OCI-LY3 (cell line): ENCODE data around the gene ST3GAL4.

Experiments
- H2AFZ ChIP-seq: fragments of 200-600, 300-600 bp; shearing (Covaris generic); 2 replicates; pipeline ENCODE4 v1.6.0; 2014; ENCODE audit warnings: antibody characterized with exemption, low read depth, low read length
- H3K27ac ChIP-seq: fragments of 200-600, 300-600 bp; sonication (generic); 2 replicates; pipeline ENCODE4 v1.5.1; 2014; ENCODE audit warnings: mild to moderate bottlenecking, low read length, moderate library complexity, mixed read lengths
- H3K27me3 ChIP-seq: fragments of 200-600, 300-600 bp; sonication (generic); 2 replicates; pipeline ENCODE4 v1.6.1; 2014; ENCODE audit warnings: low read depth, low read length, mixed read lengths
- H3K36me3 ChIP-seq: fragments of 200-600, 300-600 bp; sonication (generic); replicated peaks from 2 replicates; pipeline ENCODE3; 2014; ENCODE audit warnings: low read depth, low read length, mixed read lengths
- H3K4me1 ChIP-seq: fragments of 300-600, 200-600 bp; sonication (generic); 2 replicates; pipeline ENCODE4 v1.6.1; 2014; ENCODE audit warnings: low read length, mixed read lengths
- H3K4me2 ChIP-seq: fragments of 200-600, 300-600 bp; sonication (generic); 2 replicates; pipeline ENCODE4 v1.6.1; 2014; ENCODE audit warnings: low read length, mixed read lengths
- H3K4me3 ChIP-seq: fragments of 300-600, 200-600 bp; sonication (generic); 2 replicates; pipeline ENCODE4 v1.5.1; 2014; ENCODE audit warnings: antibody characterized with exemption, mild to moderate bottlenecking, low read length, moderate library complexity
- H3K79me2 ChIP-seq: fragments of 300-600, 200-600 bp; shearing (Covaris generic); 2 replicates; pipeline ENCODE4 v1.6.1; 2014; ENCODE audit warnings: mild to moderate bottlenecking, low read length, mixed read lengths
- H3K9ac ChIP-seq: fragments of 300-600, 200-600 bp; shearing (Covaris generic); 2 replicates; pipeline ENCODE4 v1.6.0; 2014; ENCODE audit warnings: mild to moderate bottlenecking, low read length, moderate library complexity
- H3K9me3 ChIP-seq: fragments of 200-600, 300-600 bp; shearing (Covaris generic); 2 replicates; pipeline ENCODE4 v1.6.1; 2014; ENCODE audit warnings: low read length, mixed read lengths; ENCODE audit not compliant: insufficient read depth
- H4K20me1 ChIP-seq: fragments of 200-600, 300-600 bp; sonication (generic); 2 replicates; pipeline ENCODE4 v1.6.1; 2016; ENCODE audit warnings: low read length, mixed read lengths; ENCODE audit not compliant: insufficient read depth
- EZH2phosphoT487 ChIP-seq: fragments of 200-600 bp; shearing (Covaris generic); IDR thresholded peaks from 2 replicates; pipeline ENCODE4 v1.6.1; 2018; ENCODE audit warnings: antibody characterized with exemption, mixed run types, low read depth
- TF ChIP-seq, protein P1 (sequence below): fragments of 200-600, 300-600 bp; sonication (generic); IDR thresholded peaks from 2 replicates; pipeline ENCODE4 v1.5.1; 2014; ENCODE audit warnings: antibody characterized with exemption, low read length, low read depth

Gene ST3GAL4

DNA sequence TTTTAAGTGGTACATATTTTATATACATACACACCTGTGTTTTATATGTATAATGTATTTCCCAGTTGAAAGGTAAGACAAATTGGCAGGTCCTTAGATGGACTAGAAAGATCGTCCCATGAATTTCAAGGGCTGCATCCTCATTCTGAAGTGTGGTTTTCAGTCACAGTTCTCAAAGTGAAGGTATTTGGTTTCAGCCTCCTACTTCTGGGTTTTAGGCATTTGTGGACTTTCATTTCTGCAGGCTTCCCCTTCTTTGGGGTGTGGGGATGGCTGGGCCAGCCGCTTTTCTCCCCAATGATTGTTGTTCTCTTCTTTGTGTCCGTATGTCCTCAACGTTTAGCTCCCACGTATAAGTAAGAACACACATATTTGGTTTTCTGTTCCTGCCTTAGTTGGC, 41.7 kb upstream of the ST3GAL4 start:
- TF ChIP-seq, protein P1, sequence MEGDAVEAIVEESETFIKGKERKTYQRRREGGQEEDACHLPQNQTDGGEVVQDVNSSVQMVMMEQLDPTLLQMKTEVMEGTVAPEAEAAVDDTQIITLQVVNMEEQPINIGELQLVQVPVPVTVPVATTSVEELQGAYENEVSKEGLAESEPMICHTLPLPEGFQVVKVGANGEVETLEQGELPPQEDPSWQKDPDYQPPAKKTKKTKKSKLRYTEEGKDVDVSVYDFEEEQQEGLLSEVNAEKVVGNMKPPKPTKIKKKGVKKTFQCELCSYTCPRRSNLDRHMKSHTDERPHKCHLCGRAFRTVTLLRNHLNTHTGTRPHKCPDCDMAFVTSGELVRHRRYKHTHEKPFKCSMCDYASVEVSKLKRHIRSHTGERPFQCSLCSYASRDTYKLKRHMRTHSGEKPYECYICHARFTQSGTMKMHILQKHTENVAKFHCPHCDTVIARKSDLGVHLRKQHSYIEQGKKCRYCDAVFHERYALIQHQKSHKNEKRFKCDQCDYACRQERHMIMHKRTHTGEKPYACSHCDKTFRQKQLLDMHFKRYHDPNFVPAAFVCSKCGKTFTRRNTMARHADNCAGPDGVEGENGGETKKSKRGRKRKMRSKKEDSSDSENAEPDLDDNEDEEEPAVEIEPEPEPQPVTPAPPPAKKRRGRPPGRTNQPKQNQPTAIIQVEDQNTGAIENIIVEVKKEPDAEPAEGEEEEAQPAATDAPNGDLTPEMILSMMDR = no peak
- no peak for TF ChIP-seq EZH2phosphoT487
- Histone ChIP-seq H3K4me1 (peaks cover 65% of the 10 kb centered on the region), H3K27me3 (no peaks in the 10 kb centered on the region), H3K9me3 (no peaks in the 10 kb centered on the region), H3K79me2 (peaks cover 40% of the 10 kb centered on the region), H3K27ac (peak overlapping the region; percentile 58), H3K4me2 (peak overlapping the region; percentile 43), H2AFZ (no peak overlapping the region), H3K9ac (no peak overlapping the region), H4K20me1 (peaks cover 29% of the 10 kb centered on the region; the same call in 1 of the 2 replicates), H3K36me3 (peaks cover 50% of the 10 kb centered on the region), H3K4me3 (no peak overlapping the region)

DNA sequence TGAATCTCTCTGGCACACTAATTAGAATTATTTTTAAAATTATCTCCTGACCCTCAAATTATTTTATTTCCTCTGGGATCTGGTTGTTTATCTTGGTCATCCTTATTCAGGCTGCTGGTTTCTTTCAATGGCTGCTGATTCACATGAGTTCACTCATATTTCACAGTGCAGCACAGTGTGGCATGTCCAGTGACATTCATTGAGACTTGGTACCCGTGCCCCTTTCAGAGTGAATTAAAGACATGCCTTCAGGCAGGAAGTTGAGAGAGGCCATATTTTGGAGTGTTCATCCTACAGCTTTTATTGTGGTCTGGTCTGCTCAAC, 38.1 kb upstream of the ST3GAL4 start:
- H3K27ac ChIP-seq = no peak overlapping the region
- peaks cover 18% of the 10 kb centered on the region; the same call in 1 of the 2 replicates for H4K20me1 ChIP-seq
- H2AFZ ChIP-seq = no peak overlapping the region
- no peaks in the 10 kb centered on the region for H3K27me3 ChIP-seq
- no peaks in the 10 kb centered on the region for H3K9me3 ChIP-seq
- TF ChIP-seq EZH2phosphoT487 = no peak
- TF ChIP-seq, protein P1 = no peak
- H3K36me3 ChIP-seq = peaks cover 53% of the 10 kb centered on the region
- H3K4me1 ChIP-seq = peaks cover 46% of the 10 kb centered on the region
- H3K9ac ChIP-seq = no peak overlapping the region
- H3K4me2 ChIP-seq = no peak overlapping the region
- no peak overlapping the region for H3K4me3 ChIP-seq
- peaks cover 58% of the 10 kb centered on the region for H3K79me2 ChIP-seq

GRCh38 chr11:126317756-126318573, 37.5 kb upstream of the ST3GAL4 start:
- H3K9me3 ChIP-seq = no peaks in the 10 kb centered on the region
- no peak overlapping the region for H2AFZ ChIP-seq
- peaks cover 56% of the 10 kb centered on the region for H3K79me2 ChIP-seq
- H3K36me3 ChIP-seq = peaks cover 48% of the 10 kb centered on the region
- peak overlapping the region; percentile 50 for H3K27ac ChIP-seq
- H3K4me3 ChIP-seq = no peak overlapping the region
- H3K27me3 ChIP-seq = no peaks in the 10 kb centered on the region
- peaks cover 40% of the 10 kb centered on the region for H3K4me1 ChIP-seq
- H3K9ac ChIP-seq = peak overlapping the region; percentile 21; the same call in 1 of the 2 replicates
- H4K20me1 ChIP-seq = peaks cover 18% of the 10 kb centered on the region; the same call in 1 of the 2 replicates
- peak overlapping the region; percentile 42 for H3K4me2 ChIP-seq
- TF ChIP-seq, protein P1 = no peak
- no peak for TF ChIP-seq EZH2phosphoT487

DNA sequence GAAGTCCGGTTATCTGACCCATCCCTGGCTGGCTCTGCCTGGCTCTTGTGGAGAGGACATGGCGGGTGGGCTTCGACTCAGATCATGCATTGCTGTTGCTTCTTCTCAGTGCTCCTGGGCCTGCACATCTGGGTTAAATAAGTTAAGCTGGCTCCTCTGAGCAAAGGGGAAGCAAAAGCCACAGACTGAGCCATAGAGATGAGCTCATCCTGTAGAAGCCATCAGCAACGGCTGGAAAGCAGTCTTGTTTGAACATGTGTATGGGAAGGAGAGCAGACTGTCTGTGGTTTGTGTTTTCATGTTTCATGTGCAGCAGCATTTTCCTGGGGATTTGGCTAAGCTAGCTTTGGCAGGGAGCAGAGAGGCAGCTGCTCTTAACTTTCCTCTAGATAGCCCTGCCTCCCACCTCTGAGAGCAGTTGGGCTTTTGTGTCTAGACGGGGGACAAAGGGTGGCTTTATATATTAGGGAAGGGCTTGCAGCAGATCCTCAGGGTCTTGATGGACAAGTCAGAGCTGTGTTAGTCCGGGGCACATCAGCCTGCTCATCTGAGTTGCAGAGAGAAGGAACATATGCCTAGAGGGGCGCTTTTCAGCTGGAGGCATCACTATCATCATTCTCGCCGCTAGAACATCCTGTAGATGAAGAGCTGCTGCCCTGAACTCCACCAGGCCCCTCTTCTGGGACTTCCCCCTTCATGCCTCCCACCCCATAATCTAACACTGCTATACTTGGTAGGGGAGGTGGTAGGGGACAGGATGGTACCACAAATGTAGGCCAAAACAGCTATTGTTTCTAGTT, 36.7 kb upstream of the ST3GAL4 start:
- Histone ChIP-seq H3K4me3 (no peak overlapping the region), H3K4me1 (peaks cover 32% of the 10 kb centered on the region), H2AFZ (no peak overlapping the region), H4K20me1 (peaks cover 18% of the 10 kb centered on the region; the same call in 1 of the 2 replicates), H3K27me3 (no peaks in the 10 kb centered on the region), H3K9me3 (no peaks in the 10 kb centered on the region), H3K4me2 (peak overlapping the region; percentile 42), H3K36me3 (peaks cover 41% of the 10 kb centered on the region), H3K9ac (peak overlapping the region; percentile 31; the same call in 1 of the 2 replicates), H3K79me2 (peaks cover 53% of the 10 kb centered on the region), H3K27ac (peak overlapping the region; percentile 50)
- TF ChIP-seq EZH2phosphoT487 = no peak
- TF ChIP-seq, protein P1 = no peak
